Measurements from ENCODE around the gene CAMTA1. TPM values are rescaled to one million over a fixed set of nuclear protein-coding genes. Genes with fewer than 3 reads are reported as not detected.

CAMTA1 gene
- total and polyA plus RNA-seq, 2 experiments from 2014 or later, result 89.0 to 145 TPM

DNA sequence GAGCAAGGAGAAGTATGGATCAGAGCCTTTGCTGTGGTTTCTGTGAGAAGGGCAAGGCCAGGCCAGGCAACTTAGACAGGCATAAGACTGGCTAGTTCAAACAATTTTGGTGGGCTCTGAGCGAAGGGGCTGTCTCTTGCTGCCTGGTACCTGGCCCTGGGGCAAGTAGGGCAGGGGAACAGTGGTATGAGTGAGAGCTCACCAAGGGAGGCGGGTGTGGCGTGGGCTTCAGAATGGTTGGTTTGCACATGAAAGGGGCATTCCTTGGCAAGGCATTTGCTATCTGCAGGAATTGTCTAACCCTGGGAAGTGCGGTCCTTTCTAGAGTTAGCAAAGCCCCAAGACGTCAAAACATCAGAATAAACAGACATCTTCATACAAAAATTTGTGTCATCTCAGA is 210.5 kb downstream of the CAMTA1 start:
- 81% methylated on average over 5 of the region's 5 CpGs for WGBS (ENCODE audit: low lambda C conversion rate, missing lambda C conversion rate)
- Histone ChIP-seq H3K36me3 (replicated peaks; ENCODE audit: insufficient read depth, low read depth) (no peaks in the 10 kb centered on the region), H3K4me2 (no peak overlapping the region), H3K4me3 (no peak overlapping the region), H2AFZ (no peak overlapping the region), H3K27ac (no peak overlapping the region), H3K79me2 (no peaks in the 10 kb centered on the region), H3K9me3 (ENCODE audit: low read depth) (no peaks in the 10 kb centered on the region), H3K27me3 (no peaks in the 10 kb centered on the region), H3K9me2 (replicated peaks; ENCODE audit: insufficient read depth) (no peaks in the 10 kb centered on the region), H4K20me1 (ENCODE audit: insufficient read depth, poor library complexity, severe bottlenecking) (no peaks in the 10 kb centered on the region), H3K4me1 (ENCODE audit: insufficient read depth) (no peaks in the 10 kb centered on the region)
- TF ChIP-seq, protein P1, sequence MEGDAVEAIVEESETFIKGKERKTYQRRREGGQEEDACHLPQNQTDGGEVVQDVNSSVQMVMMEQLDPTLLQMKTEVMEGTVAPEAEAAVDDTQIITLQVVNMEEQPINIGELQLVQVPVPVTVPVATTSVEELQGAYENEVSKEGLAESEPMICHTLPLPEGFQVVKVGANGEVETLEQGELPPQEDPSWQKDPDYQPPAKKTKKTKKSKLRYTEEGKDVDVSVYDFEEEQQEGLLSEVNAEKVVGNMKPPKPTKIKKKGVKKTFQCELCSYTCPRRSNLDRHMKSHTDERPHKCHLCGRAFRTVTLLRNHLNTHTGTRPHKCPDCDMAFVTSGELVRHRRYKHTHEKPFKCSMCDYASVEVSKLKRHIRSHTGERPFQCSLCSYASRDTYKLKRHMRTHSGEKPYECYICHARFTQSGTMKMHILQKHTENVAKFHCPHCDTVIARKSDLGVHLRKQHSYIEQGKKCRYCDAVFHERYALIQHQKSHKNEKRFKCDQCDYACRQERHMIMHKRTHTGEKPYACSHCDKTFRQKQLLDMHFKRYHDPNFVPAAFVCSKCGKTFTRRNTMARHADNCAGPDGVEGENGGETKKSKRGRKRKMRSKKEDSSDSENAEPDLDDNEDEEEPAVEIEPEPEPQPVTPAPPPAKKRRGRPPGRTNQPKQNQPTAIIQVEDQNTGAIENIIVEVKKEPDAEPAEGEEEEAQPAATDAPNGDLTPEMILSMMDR (IDR thresholded peaks at IDR 0.05; ENCODE audit: poor library complexity), result no peak
- TF ChIP-seq EZH2phosphoT487 (IDR thresholded peaks at IDR 0.05; ENCODE audit: low read depth, severe bottlenecking, unreplicated experiment), result no peak
- no peak for TF ChIP-seq EZH2 (IDR thresholded peaks at IDR 0.05; ENCODE audit: borderline replicate concordance)
- DNase-seq (ENCODE audit: low spot score), result no peak

DNA sequence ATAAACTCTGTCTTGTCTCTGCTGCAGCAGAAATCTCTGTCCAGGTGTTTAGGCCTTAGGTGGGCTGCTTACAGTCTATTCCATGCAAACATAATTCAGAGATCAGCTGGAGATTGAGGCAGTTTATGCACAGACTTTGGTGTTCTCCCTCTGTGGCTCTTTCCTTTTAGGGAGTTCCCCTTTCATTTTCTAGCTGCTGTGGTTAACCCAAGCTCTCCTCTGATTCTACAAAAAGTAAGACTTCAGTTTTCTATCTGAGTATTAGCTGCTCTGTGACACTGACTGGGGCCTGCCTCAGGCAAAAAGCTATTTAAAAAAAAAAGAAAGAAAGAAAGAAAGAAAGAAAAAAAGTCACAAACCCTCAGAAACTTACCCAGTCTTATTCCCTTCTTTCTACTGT is 211.1 kb downstream of the CAMTA1 start:
- no peak overlapping the region for H2AFZ ChIP-seq
- H3K4me3 ChIP-seq, result no peak overlapping the region
- H3K4me1 ChIP-seq (ENCODE audit: insufficient read depth), result no peaks in the 10 kb centered on the region
- H3K9me2 ChIP-seq (replicated peaks; ENCODE audit: insufficient read depth), result no peaks in the 10 kb centered on the region
- H3K79me2 ChIP-seq, result no peaks in the 10 kb centered on the region
- no peak overlapping the region for H3K4me2 ChIP-seq
- no peak overlapping the region for H3K27ac ChIP-seq
- H3K9me3 ChIP-seq (ENCODE audit: low read depth), result no peaks in the 10 kb centered on the region
- DNase-seq (ENCODE audit: low spot score), result no peak
- no peaks in the 10 kb centered on the region for H4K20me1 ChIP-seq (ENCODE audit: insufficient read depth, poor library complexity, severe bottlenecking)
- TF ChIP-seq EZH2phosphoT487 (IDR thresholded peaks at IDR 0.05; ENCODE audit: low read depth, severe bottlenecking, unreplicated experiment), result no peak
- TF ChIP-seq, protein P1 (IDR thresholded peaks at IDR 0.05; ENCODE audit: poor library complexity), result no peak
- no peak for TF ChIP-seq EZH2 (IDR thresholded peaks at IDR 0.05; ENCODE audit: borderline replicate concordance)
- no peaks in the 10 kb centered on the region for H3K27me3 ChIP-seq
- no peaks in the 10 kb centered on the region for H3K36me3 ChIP-seq (replicated peaks; ENCODE audit: insufficient read depth, low read depth)

DNA sequence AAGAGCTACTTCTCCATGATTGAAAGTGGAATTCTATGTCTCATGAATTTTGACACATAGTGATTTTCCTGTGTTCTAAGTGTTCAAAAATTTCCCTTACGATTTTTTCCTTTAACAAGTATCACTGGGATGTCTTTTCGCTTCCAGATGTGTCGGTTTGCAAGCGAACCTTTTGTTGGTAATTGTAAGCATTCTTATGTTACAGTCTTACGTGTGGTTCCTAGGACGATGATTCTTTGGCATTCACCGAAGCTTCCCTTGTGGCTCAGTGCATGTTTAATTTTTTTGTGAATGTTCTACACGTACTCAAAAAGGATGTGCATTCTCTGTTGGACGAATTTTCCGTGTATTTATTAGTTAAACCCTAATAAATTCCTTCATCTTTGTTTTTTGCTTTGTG is 211.6 kb downstream of the CAMTA1 start:
- H4K20me1 ChIP-seq (ENCODE audit: insufficient read depth, poor library complexity, severe bottlenecking), result no peaks in the 10 kb centered on the region
- WGBS (ENCODE audit: low lambda C conversion rate, missing lambda C conversion rate), result 85% methylated on average over 10 of the region's 10 CpGs
- H3K36me3 ChIP-seq (replicated peaks; ENCODE audit: insufficient read depth, low read depth), result no peaks in the 10 kb centered on the region
- H3K27ac ChIP-seq, result no peak overlapping the region
- no peaks in the 10 kb centered on the region for H3K4me1 ChIP-seq (ENCODE audit: insufficient read depth)
- no peak overlapping the region for H2AFZ ChIP-seq
- H3K9me3 ChIP-seq (ENCODE audit: low read depth), result no peaks in the 10 kb centered on the region
- no peak overlapping the region for H3K4me2 ChIP-seq
- no peak overlapping the region for H3K4me3 ChIP-seq
- no peaks in the 10 kb centered on the region for H3K79me2 ChIP-seq
- TF ChIP-seq EZH2phosphoT487 (IDR thresholded peaks at IDR 0.05; ENCODE audit: low read depth, severe bottlenecking, unreplicated experiment), result no peak
- no peak for TF ChIP-seq EZH2 (IDR thresholded peaks at IDR 0.05; ENCODE audit: borderline replicate concordance)
- TF ChIP-seq, protein P1 (IDR thresholded peaks at IDR 0.05; ENCODE audit: poor library complexity), result no peak
- no peak for DNase-seq (ENCODE audit: low spot score)
- H3K27me3 ChIP-seq, result no peaks in the 10 kb centered on the region
- no peaks in the 10 kb centered on the region for H3K9me2 ChIP-seq (replicated peaks; ENCODE audit: insufficient read depth)

DNA sequence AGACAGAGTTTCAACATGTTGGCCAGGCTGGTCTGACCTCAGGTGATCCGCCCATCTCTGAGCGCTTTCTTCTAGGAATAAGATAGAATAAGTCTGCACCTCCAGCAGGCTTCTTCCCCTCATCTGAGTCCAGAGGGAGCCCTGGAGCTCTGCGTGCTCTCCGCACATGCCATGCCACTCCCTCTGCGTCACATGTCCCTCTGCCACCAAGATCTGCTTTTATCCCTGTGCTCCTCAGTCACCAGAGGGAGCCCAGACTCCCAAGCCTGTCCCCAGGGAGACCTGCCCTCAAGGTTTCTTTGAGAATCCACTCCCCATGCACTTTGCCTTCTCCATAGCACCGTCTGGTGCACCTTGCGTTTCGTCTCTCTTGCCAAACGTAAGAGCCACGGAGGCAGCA is 213.0 kb downstream of the CAMTA1 start:
- no peak for TF ChIP-seq EZH2phosphoT487 (IDR thresholded peaks at IDR 0.05; ENCODE audit: low read depth, severe bottlenecking, unreplicated experiment)
- TF ChIP-seq, protein P1 (IDR thresholded peaks at IDR 0.05; ENCODE audit: poor library complexity), result peak; percentile 6
- TF ChIP-seq EZH2 (IDR thresholded peaks at IDR 0.05; ENCODE audit: borderline replicate concordance), result no peak

More for the DNA sequence above, 213.0 kb downstream of the CAMTA1 start:
- no peaks in the 10 kb centered on the region for H3K9me3 ChIP-seq (ENCODE audit: low read depth)
- H3K27ac ChIP-seq, result no peak overlapping the region
- no peaks in the 10 kb centered on the region for H3K9me2 ChIP-seq (replicated peaks; ENCODE audit: insufficient read depth)
- H3K4me2 ChIP-seq, result no peak overlapping the region
- H3K79me2 ChIP-seq, result no peaks in the 10 kb centered on the region
- no peaks in the 10 kb centered on the region for H3K4me1 ChIP-seq (ENCODE audit: insufficient read depth)
- H3K4me3 ChIP-seq, result no peak overlapping the region
- H3K27me3 ChIP-seq, result no peaks in the 10 kb centered on the region
- H4K20me1 ChIP-seq (ENCODE audit: insufficient read depth, poor library complexity, severe bottlenecking), result no peaks in the 10 kb centered on the region
- no peaks in the 10 kb centered on the region for H3K36me3 ChIP-seq (replicated peaks; ENCODE audit: insufficient read depth, low read depth)
- 56% methylated on average over 10 of the region's 10 CpGs for WGBS (ENCODE audit: low lambda C conversion rate, missing lambda C conversion rate)
- peak; percentile 50 for DNase-seq (ENCODE audit: low spot score)
- H2AFZ ChIP-seq, result no peak overlapping the region

All from hepatocyte (in vitro differentiated cells).